ENCODE data around the gene UBN2.

UBN2 gene

GRCh38 chr7:139355320-139355719 lies 124.3 kb downstream of the UBN2 start:
- no peak for DNase-seq (ENCODE audit: low read depth)

Measured in stimulated activated CD8-positive, alpha-beta memory T cell treated with anti-CD3 and anti-CD28 coated beads, Interleukin-15, amount 100 ng/mL, for 1 hour (primary cell).